HG02588 (cell line): ENCODE data around the gene PLD4.

Experiments
- ATAC-seq: cut with Tn5 transposase; IDR thresholded peaks from one replicate; pipeline ENCODE4 v1.9.1; 2021; ENCODE audit warnings: mild to moderate bottlenecking, moderate library complexity; ENCODE audit not compliant: unreplicated experiment

Gene PLD4

GRCh38 chr14:104953896-104954656, 29.4 kb downstream of the PLD4 start:
- no peak for ATAC-seq

- no peak for ATAC-seq
Observed at GRCh38 chr14:104954746-104955395, 30.2 kb downstream of the PLD4 start.

DNA sequence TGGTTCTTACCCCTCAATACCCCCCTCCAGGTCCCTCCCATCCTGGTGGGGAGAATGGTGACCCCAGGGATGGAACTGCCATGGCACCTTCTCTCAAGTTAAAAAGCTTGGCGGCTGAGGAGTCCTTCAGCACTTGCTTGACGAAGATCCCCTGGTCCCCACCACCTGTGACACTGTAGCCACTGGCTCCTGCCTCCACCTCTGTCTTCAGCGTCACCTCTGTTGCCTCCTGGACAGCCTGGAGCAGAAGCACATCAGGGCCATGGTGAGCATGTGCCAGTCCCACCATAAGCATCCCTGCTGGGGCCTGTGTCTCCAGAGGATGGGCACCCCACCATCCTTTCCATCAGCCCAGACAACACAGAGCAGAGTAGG, 30.7 kb downstream of the PLD4 start:
- no peak for ATAC-seq

DNA sequence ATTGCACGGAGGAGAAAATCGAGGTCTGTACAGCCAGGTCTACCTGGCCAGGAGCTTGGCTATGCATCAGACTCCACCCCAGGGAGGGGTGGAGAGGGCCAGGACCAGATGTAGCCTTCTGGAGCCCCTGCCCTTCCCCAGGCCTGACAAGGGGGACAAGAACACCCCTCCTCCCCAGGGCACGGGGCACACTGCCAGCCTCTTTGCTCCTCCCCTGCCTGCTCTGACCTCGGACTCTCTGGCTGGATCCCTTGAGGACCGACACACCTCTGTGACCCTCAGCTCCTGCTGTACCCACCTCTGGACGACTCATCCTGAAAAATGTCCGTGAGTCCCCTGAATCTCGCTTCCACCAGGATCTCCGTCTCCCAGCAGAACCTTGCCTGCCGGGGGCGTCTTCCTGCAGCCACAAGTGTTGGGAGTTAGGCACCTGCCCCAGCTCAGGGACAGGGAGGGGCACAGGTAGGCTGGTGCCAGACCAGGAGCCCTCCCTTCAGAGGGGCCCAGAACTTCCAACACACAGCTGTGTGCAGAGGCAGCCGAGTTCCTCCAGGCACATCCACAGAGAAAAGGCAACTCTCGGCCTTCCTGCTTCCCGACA, 31.7 kb downstream of the PLD4 start:
- ATAC-seq = no peak

- ATAC-seq = no peak
Observed at GRCh38 chr14:104957146-104958113, 32.8 kb downstream of the PLD4 start.

GRCh38 chr14:104964546-104964945, 39.9 kb downstream of the PLD4 start:
- no peak for ATAC-seq

DNA sequence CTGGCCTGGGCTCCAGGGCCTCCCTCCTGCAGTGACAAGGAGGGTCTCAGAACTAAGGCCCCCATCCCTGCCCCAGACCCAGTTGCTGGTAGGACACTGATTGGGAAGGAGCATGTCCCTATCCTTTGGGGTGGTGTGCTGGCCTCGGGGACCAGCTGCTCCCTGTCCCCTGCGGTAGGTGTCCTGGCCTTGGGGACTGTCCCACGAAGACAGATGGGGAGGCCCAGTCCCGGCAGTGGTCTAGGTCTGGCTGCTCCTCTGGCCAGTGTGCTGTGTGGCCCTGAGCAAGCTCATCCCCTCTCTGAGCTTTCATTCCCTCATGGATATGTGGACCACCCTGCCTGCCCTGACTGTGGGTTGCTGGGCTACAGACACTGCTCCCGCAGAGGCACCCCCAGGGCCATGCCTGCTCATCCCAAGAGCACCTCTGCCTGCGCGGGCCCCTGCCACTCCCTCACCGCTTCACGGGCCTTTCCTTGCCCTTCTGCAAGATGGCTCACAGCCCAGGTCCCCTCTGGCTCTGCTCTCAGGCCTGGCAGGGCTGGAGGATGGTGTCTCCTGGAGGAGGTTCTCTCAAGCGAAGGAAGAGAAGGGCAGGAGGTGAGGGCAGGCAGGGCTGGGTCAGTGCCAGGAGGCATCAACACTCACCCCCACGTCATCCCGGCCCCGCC, 41.0 kb downstream of the PLD4 start:
- ATAC-seq = no peak

- no peak for ATAC-seq
Observed at GRCh38 chr14:104966261-104966865, 41.7 kb downstream of the PLD4 start.

DNA sequence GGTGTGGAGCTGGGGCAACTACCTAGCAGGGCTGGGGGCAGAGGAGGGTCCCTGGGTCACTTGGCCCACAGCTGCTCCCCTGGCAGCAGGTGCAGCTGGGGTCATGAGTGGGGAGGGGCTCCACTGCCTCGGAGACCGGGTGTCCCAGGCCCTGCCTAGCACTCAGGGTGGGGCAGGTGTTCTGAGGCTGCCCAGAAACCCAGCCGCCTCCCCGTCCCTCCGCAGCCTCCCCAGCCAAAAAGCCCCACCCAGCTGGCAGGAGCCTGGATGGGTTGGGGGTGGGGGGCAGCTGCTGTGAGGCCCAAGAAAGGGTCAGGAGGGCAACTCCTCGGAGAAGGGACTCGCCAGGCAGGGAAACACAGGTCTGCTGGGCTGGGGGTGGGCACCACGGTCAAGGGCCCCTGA, 42.3 kb downstream of the PLD4 start:
- ATAC-seq = no peak

DNA sequence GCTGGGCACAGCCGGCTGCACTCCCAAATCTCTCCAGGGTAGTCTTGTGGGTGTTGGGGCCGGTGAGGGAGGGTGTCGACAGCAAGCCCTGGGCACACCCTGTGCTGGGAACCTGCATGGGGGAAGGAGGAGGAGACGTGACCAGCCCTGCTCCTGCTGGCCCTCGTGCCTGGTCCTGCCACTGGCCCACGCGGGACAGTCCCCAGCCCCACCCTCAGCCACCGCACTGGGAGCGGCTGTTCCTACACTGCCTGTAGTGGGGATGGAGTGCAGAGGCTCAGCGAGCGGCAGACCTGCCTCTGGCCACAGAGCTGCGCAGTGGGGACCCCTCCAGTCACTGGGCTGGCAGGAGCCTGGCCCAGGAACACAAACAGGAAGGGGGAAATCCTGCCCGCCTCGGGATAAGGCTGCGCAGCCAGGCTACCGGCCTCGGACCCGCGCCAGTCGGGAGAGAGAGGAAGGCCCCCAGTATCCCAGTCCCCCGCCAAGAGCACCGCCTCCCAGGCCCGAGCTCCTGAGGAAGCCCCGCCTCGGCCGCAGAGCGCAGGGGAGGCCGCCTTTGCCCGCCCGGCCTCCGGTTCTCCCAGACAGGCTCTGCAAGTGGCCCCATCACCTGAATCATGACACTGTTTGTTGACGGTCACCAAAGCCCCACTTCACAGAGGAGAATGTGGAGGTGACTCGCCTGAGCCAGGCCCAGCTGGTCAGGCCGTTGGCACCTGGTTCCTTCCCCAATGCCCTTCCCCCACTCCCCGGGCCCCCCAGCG, 42.9 kb downstream of the PLD4 start:
- ATAC-seq = no peak

DNA sequence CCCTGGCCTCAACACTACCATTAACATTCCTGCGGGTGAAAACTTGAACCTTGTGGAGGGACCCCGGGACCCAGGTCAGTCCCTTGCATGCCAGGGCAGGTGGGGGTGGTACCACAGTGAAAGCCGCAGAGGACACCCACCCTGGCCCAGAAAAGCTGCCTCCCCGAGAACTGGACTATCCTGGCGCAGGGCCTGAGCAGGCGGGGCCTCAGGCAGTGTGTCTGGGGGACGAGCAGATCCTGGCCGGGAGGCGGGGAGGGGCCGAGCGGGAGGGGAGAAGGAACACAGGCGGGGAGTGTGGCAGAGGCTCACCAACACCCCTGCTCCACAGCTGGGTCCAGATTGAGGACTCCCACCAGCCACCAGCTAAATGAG, 43.5 kb downstream of the PLD4 start:
- ATAC-seq = no peak

- ATAC-seq = no peak
Observed at GRCh38 chr14:104968541-104969401, 44.1 kb downstream of the PLD4 start.

- no peak for ATAC-seq
Observed at GRCh38 chr14:104969741-104970230, 45.1 kb downstream of the PLD4 start.

- ATAC-seq = no peak
Observed at GRCh38 chr14:104970231-104971068, 45.8 kb downstream of the PLD4 start.

- ATAC-seq = no peak
Observed at GRCh38 chr14:104971447-104972240, 47.0 kb downstream of the PLD4 start.

DNA sequence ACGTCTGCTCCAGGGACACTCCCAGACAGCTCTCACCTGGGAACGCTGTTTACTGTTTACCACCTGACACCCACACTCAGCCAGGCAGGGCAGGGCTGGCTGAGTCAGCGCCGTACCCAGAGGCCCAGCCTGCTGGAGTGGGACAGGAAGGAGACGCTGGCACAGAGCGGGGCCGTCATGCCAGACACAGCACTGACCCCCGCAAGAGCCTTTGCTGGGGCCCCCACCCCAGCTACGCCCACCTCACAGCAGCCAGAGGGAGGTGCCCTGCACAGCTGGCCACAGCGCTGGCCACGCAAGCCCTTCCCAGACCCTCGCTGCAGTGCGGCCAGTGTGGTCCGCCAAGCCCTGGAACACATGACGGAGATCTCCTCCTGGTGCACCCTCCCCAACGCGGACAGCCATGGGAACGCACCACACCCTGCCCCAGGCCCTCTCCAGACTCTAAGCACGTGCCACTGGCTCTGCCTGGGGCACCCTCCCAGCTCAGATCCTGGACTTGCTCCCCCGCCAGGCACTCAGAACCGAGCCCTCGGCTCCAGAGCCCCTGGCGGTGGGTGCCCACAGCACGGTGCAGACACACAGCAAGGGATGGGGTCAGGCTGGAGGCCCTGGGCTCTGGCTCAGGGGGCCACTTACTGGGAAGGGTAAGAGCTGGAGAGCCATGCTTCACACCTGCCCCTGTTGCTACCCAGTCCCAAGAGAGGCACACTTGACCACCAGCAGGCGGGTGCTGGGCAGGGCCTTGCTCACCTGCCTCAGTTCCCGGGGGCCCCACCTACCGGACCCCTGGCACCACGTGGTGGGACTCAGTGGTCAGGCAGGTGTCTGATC, 47.8 kb downstream of the PLD4 start:
- no peak for ATAC-seq
